Fibroblast of the aortic adventitia (primary cell): ENCODE measurements around the gene PLEKHA8. TPM values are rescaled to one million over a fixed set of nuclear protein-coding genes. Genes with fewer than 3 reads are reported as not detected.

ENCODE experiments used
- DNase-seq: peaks from one replicate; pipeline ENCODE4 v3.0.0-alpha.2; 2010; ENCODE audit warnings: low read depth
- H3K4me3 ChIP-seq: 2 replicates; pipeline ENCODE4 v1.5.1; 2011; ENCODE audit warnings: low read depth, mild to moderate bottlenecking, control low read depth, low read length, moderate library complexity
- CTCF ChIP-seq: IDR thresholded peaks from 2 replicates; pipeline ENCODE4 v1.5.1; 2011; ENCODE audit warnings: mild to moderate bottlenecking, low read length, control low read depth, inconsistent platforms; ENCODE audit not compliant: insufficient read depth
- total RNA-seq: library from RNA; depleted of rRNA; stranded (reverse); fragments of >200 nt; gene quantifications from 2 replicates; pipeline ENCODE4 v1.2.3, GENCODE V29; 2012; ENCODE audit warnings: low replicate concordance

PLEKHA8 gene
- total RNA-seq, 1 donor: 10.6 TPM

DNA sequence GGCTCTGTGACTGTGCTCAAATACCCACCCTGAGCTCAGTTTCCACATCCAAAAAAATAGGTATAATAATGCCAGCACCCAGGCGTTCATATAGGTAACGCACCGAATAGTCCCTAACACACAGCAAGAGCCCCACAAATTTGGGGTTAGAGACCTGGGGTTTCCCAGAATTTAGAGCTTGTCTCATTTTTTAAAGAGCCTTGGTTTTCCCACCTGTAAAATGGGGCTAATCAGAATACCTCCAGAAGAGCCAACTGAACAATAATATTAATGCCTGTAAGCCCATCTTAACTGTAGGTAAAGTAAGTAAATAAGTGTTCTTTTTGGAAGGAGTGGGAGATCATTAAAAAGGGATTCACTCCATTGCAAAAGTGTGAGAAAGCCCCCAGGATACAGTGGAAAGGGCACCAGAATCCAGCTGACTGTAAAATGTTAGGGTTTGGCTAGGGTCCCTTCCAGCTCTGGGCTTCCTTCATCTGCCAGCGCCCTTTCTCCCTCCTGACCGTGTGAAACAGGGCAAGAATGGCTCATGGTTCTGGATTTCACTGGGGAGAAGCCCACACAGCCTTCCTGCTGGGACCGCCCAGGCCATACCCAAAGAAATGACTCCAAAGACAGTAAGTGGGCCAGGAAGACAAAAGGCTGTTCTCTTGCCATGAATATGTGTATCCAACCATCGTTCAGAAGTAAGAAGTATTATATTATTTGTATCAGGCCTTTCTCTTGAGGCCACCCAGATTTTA is 108.7 kb downstream of the PLEKHA8 start:
- peak overlapping the region; percentile 89 for H3K4me3 ChIP-seq
- DNase-seq: no peak
- no peak for TF ChIP-seq CTCF

GRCh38 chr7:30139836-30140384 is 111.7 kb downstream of the PLEKHA8 start:
- H3K4me3 ChIP-seq: no peak overlapping the region
- no peak for TF ChIP-seq CTCF
- DNase-seq: no peak

DNA sequence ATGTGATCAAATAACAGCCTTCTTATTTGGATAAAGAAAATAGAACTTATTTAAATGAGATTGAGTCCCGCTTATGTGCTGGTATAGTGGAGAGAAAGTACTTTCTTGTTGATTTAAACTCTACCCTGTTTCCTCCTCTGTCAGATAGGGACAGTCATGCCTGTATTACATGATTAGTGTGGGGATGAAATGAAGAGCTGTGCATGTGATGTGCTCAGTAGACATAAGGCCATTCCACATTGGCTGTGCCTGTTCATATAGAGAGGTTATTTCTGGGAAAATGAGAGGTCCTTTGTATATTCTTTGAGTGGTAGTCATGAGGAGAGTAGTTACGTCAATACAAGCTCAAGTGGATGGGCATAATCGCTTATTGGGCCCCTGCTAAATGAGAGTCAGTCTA is 112.2 kb downstream of the PLEKHA8 start:
- no peak for DNase-seq
- no peak overlapping the region for H3K4me3 ChIP-seq
- no peak for TF ChIP-seq CTCF

- peak overlapping the region; percentile 22 for H3K4me3 ChIP-seq
- TF ChIP-seq CTCF: no peak
- DNase-seq: peak; percentile 89
Observed at GRCh38 chr7:30142710-30143109, 114.5 kb downstream of the PLEKHA8 start.

- H3K4me3 ChIP-seq: no peak overlapping the region
- no peak for TF ChIP-seq CTCF
- peak; percentile 60 for DNase-seq
Observed at GRCh38 chr7:30143748-30144251, 115.6 kb downstream of the PLEKHA8 start.

DNA sequence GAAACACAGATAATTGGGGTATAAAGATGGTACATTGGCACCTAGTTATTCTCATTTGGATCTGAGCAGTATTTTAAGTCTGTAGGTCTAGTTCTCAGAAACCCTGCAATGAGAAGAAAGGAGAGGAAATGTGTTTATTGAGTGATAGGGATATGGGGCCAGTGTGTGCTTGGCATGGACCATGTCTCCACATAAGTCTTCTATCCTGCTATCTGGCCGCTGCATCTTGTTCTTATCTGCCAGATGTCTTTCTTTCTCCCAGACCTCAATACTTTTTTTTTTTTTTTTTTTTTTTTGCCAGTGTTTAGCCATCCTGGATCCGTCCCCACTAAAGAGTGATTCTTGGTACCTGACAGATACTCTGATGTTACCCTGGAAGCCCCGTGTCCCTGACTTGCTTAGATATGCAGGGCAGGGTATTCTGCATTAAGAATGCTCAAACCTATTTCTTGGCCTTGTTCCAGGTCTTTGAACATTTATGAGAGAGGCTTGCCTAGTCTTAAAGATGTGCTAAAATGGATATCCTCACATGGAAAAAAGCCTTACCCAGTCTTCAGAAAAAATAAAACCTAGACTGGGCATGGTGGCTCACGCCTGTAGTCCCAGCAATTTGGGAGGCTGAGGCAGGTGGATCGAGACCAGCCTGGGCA is 116.6 kb downstream of the PLEKHA8 start:
- DNase-seq: no peak
- TF ChIP-seq CTCF: no peak
- no peak overlapping the region for H3K4me3 ChIP-seq
